Keratinocyte (primary cell): ENCODE data around the gene SPRTN. TPM values are rescaled to one million over a fixed set of nuclear protein-coding genes. Genes with fewer than 3 reads are reported as not detected.

Source experiments
- DNase-seq: peaks from one replicate; pipeline ENCODE4 v3.0.0-alpha.2; 2011; ENCODE audit warnings: low read depth, missing footprints, low spot score
- FAIRE-seq: peaks from 2 replicates; lab custom pipeline; 2011; peaks lifted over from hg19 to GRCh38; lab: Jason Lieb, UNC
- H2AFZ ChIP-seq: 2 replicates; pipeline ENCODE4 v1.6.0; 2012; ENCODE audit warnings: low read length, control low read depth, inconsistent platforms; ENCODE audit not compliant: control insufficient read depth
- H3K27ac ChIP-seq: 2 replicates; pipeline ENCODE4 v1.5.1; 2011; ENCODE audit warnings: low read length; ENCODE audit not compliant: control insufficient read depth, insufficient read depth
- H3K27me3 ChIP-seq: 3 replicates; pipeline ENCODE4 v1.6.0; 2011; ENCODE audit warnings: low read length; ENCODE audit not compliant: control insufficient read depth, insufficient read depth; ENCODE audit errors: extremely low read depth
- H3K36me3 ChIP-seq, 2 experiments: 2 replicates in 1 of 2; 3 replicates in 1 of 2; pipeline ENCODE4 v1.5.1; 2011; ENCODE audit warnings: low read length in 2 of 2, mild to moderate bottlenecking in 1 of 2; ENCODE audit not compliant: control insufficient read depth in 2 of 2, insufficient read depth in 2 of 2; ENCODE audit errors: extremely low read depth in 1 of 2
- H3K4me1 ChIP-seq: 3 replicates; pipeline ENCODE4 v1.5.1; 2011; ENCODE audit warnings: low read length; ENCODE audit not compliant: control insufficient read depth, insufficient read depth; ENCODE audit errors: extremely low read depth
- H3K4me2 ChIP-seq: 3 replicates; pipeline ENCODE4 v1.6.0; 2011; ENCODE audit warnings: low read depth, low read length; ENCODE audit not compliant: control insufficient read depth, insufficient read depth; ENCODE audit errors: extremely low read depth
- H3K4me3 ChIP-seq, 3 experiments: fragments of 200-600 bp in 1 of 3; sonication (generic) in 1 of 3; 2 replicates in 2 of 3; 3 replicates in 1 of 3; pipeline ENCODE4 v1.5.1; 2011 to 2016; ENCODE audit warnings: low read length in 3 of 3, mild to moderate bottlenecking in 3 of 3, control low read depth in 2 of 3, inconsistent platforms in 1 of 3, low read depth in 1 of 3, mixed read lengths in 1 of 3, mixed run types in 1 of 3, moderate library complexity in 1 of 3; ENCODE audit not compliant: control insufficient read depth in 2 of 3, insufficient read depth in 2 of 3; ENCODE audit errors: extremely low read depth in 1 of 3
- H3K79me2 ChIP-seq: 2 replicates; pipeline ENCODE4 v1.6.0; 2012; ENCODE audit warnings: low read length; ENCODE audit not compliant: control insufficient read depth, insufficient read depth
- H3K9ac ChIP-seq: 3 replicates; pipeline ENCODE4 v1.6.0; 2011; ENCODE audit warnings: low read length; ENCODE audit not compliant: control insufficient read depth, insufficient read depth; ENCODE audit errors: extremely low read depth
- H3K9me1 ChIP-seq: 3 replicates; pipeline ENCODE4 v1.6.0; 2011; ENCODE audit warnings: low read length; ENCODE audit not compliant: control insufficient read depth, insufficient read depth; ENCODE audit errors: extremely low read depth
- H3K9me3 ChIP-seq: 2 replicates; pipeline ENCODE4 v1.5.1; 2012; ENCODE audit warnings: low read depth, low read length; ENCODE audit not compliant: control insufficient read depth
- H4K20me1 ChIP-seq: 3 replicates; pipeline ENCODE4 v1.6.0; 2011; ENCODE audit warnings: low read length; ENCODE audit not compliant: control insufficient read depth, insufficient read depth; ENCODE audit errors: extremely low read depth
- CTCF ChIP-seq, 3 experiments: IDR thresholded peaks in 1 of 3; conservative IDR thresholded peaks in 1 of 3; optimal IDR thresholded peaks in 1 of 3; 2 replicates in 2 of 3; 3 replicates in 1 of 3; pipeline versions ENCODE3 to v1.5.1; 2011; ENCODE audit warnings: low read length in 3 of 3, mild to moderate bottlenecking in 3 of 3, moderate library complexity in 2 of 3, control low read depth in 1 of 3, inconsistent platforms in 1 of 3; ENCODE audit not compliant: insufficient read depth in 2 of 3; ENCODE audit errors: extremely low read depth in 1 of 3
- EZH2 ChIP-seq: IDR thresholded peaks from one replicate; pipeline ENCODE4 v1.6.1; 2012; ENCODE audit warnings: inconsistent platforms, mild to moderate bottlenecking, low read length, moderate library complexity
- dilution Hi-C: fragments of 300-500 bp; cut with MboI; formaldehyde crosslinking; loops from one replicate; pipeline ENCODE4 v1.7.0; 2020; ENCODE audit warnings: low sequenced_read_pairs; ENCODE audit not compliant: extremely low pct_ligation_motif_present
- polyA plus RNA-seq, 5 experiments: library from polyadenylated mRNA; depleted of rRNA in 3 of 5; stranded (reverse) in 3 of 5; stranded (forward) in 1 of 5; unstranded in 1 of 5; fragments of >200 nt; gene quantifications; 1 replicate in 1 of 5; 2 replicates in 3 of 5; 3 replicates in 1 of 5; pipeline versions ENCODE4 v1.2.1 to v1.2.3, GENCODE V29; 2011 to 2012; ENCODE audit warnings: missing spikeins in 2 of 5, low read depth in 1 of 5, low replicate concordance in 1 of 5

Gene SPRTN
- polyA plus RNA-seq, 1 donor (not counting 4 experiments of a cell fraction or from before 2014, with no cell fraction given) = 17.4 TPM

DNA sequence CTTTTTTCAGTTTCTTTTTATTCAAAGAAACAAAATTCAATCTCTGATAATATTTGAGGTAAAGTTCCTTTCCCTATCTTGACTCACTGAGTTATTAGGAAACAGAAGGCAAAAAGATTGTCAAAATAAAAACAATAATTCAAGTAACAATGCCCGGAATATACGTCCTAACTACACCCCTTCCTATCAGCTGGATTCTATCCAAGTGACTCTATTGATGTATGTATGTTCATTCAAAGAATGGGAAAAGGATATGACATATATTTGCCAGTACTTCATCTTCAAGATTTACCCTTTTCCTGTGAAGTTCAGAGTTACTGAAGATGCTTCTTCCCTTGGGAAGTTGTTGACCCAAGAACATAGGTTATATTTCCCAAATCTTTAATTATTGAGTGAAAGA, 13.7 kb downstream of the SPRTN start:
- Histone ChIP-seq H3K79me2 (peaks cover 3% of the 10 kb centered on the region), H3K4me3 (no peak overlapping the region), H3K36me3 (peaks cover 12 to 29% of the 10 kb centered on the region in 2 experiments), H3K9ac (no peak overlapping the region), H4K20me1 (no peaks in the 10 kb centered on the region), H3K4me2 (no peak overlapping the region), H2AFZ (no peak overlapping the region), H3K9me1 (no peaks in the 10 kb centered on the region), H3K9me3 (no peaks in the 10 kb centered on the region), H3K27me3 (no peaks in the 10 kb centered on the region), H3K27ac (no peak overlapping the region), H3K4me1 (no peaks in the 10 kb centered on the region)
- dilution Hi-C loops = no loop called here
- no peak for TF ChIP-seq EZH2
- no peak for FAIRE-seq
- no peak for DNase-seq

- H3K79me2 ChIP-seq = no peaks in the 10 kb centered on the region
- dilution Hi-C loops = no loop called here
- no peaks in the 10 kb centered on the region for H3K27me3 ChIP-seq
- H3K9ac ChIP-seq = no peak overlapping the region
- no peak overlapping the region for H3K4me3 ChIP-seq
- no peak overlapping the region for H2AFZ ChIP-seq
- H3K4me1 ChIP-seq = peaks cover 3% of the 10 kb centered on the region
- H3K9me1 ChIP-seq = no peaks in the 10 kb centered on the region
- TF ChIP-seq EZH2 = no peak
- no peak for TF ChIP-seq CTCF (optimal IDR thresholded peaks at IDR 0.05 in 1 of 3, IDR thresholded peaks at IDR 0.05 in 1 of 3, conservative IDR thresholded peaks at IDR 0.05 in 1 of 3; ENCODE audit: extremely low read depth in 1 of 3, insufficient read depth in 2 of 3, low read length in 3 of 3)
- no peaks in the 10 kb centered on the region for H3K9me3 ChIP-seq
- H3K36me3 ChIP-seq = peaks cover 11 to 24% of the 10 kb centered on the region in 2 experiments
- FAIRE-seq (peak; percentile 51), DNase-seq (no peak)
- H4K20me1 ChIP-seq = no peaks in the 10 kb centered on the region
- H3K4me2 ChIP-seq = no peak overlapping the region
- no peak overlapping the region for H3K27ac ChIP-seq
Measured at GRCh38 chr1:231353086-231353485, 15.0 kb downstream of the SPRTN start.
